DND-41 (cell line): Measurements from ENCODE around the gene PRMT2.

Experiments used
- ATAC-seq: fragments of 200-7000 bp; cut with Tn5 transposase; 3 replicates; pipeline ENCODE4 v1.9.1; 2021; ENCODE audit warnings: low read depth; ENCODE audit not compliant: insufficient read depth
- DNase-seq: peaks from one replicate; pipeline ENCODE4 v3.0.0-alpha.2; 2020
- H2AFZ ChIP-seq: 2 replicates; pipeline ENCODE4 v1.6.0; 2012; ENCODE audit warnings: low read depth, low read length
- H3K27ac ChIP-seq: 2 replicates; pipeline ENCODE4 v1.5.1; 2012; ENCODE audit warnings: low read length, inconsistent platforms
- H3K27me3 ChIP-seq: fragments of 200-600 bp; sonication (generic); 2 replicates; pipeline ENCODE4 v1.6.0; 2012; ENCODE audit warnings: low read length, mild to moderate bottlenecking, inconsistent platforms; ENCODE audit not compliant: insufficient read depth, poor library complexity
- H3K36me3 ChIP-seq: 2 replicates; pipeline ENCODE4 v1.5.1; 2012; ENCODE audit warnings: low read length, inconsistent platforms; ENCODE audit not compliant: insufficient read depth
- H3K4me1 ChIP-seq: 2 replicates; pipeline ENCODE4 v1.5.1; 2012; ENCODE audit warnings: mild to moderate bottlenecking, low read length; ENCODE audit not compliant: insufficient read depth
- H3K4me2 ChIP-seq: 2 replicates; pipeline ENCODE4 v1.6.0; 2012; ENCODE audit warnings: mild to moderate bottlenecking, moderate library complexity, low read length, inconsistent platforms; ENCODE audit not compliant: insufficient read depth
- H3K4me3 ChIP-seq, 2 experiments: fragments of 200-600 bp in 1 of 2; shearing (Covaris generic) in 1 of 2; 2 replicates each; pipeline ENCODE4 v1.5.1; 2012 to 2016; ENCODE audit warnings: inconsistent platforms in 2 of 2, low read length in 2 of 2, mild to moderate bottlenecking in 2 of 2, low read depth in 1 of 2, moderate library complexity in 1 of 2
- H3K79me2 ChIP-seq: 2 replicates; pipeline ENCODE4 v1.6.0; 2012; ENCODE audit warnings: low read length, inconsistent platforms; ENCODE audit not compliant: insufficient read depth
- H3K9ac ChIP-seq: 2 replicates; pipeline ENCODE4 v1.6.0; 2012; ENCODE audit warnings: low read depth, mild to moderate bottlenecking, inconsistent platforms, low read length, moderate library complexity
- H3K9me3 ChIP-seq: 2 replicates; pipeline ENCODE4 v1.5.1; 2012; ENCODE audit warnings: low read length, moderate library complexity, mild to moderate bottlenecking, inconsistent platforms; ENCODE audit not compliant: insufficient read depth, severe bottlenecking
- H4K20me1 ChIP-seq: 2 replicates; pipeline ENCODE4 v1.6.0; 2012; ENCODE audit warnings: low read length; ENCODE audit not compliant: insufficient read depth
- EZH2 ChIP-seq: IDR thresholded peaks from 3 replicates; pipeline ENCODE4 v1.6.1; 2012; ENCODE audit warnings: borderline replicate concordance, low read depth, mild to moderate bottlenecking, moderate library complexity, low read length, inconsistent platforms; ENCODE audit not compliant: severe bottlenecking
- TF ChIP-seq, protein P1 (sequence below): IDR thresholded peaks from 2 replicates; pipeline ENCODE4 v1.5.1; 2012; ENCODE audit warnings: borderline replicate concordance, low read length, moderate library complexity, mild to moderate bottlenecking; ENCODE audit not compliant: poor library complexity, severe bottlenecking; ENCODE audit errors: extremely low read depth

The PRMT2 gene

DNA sequence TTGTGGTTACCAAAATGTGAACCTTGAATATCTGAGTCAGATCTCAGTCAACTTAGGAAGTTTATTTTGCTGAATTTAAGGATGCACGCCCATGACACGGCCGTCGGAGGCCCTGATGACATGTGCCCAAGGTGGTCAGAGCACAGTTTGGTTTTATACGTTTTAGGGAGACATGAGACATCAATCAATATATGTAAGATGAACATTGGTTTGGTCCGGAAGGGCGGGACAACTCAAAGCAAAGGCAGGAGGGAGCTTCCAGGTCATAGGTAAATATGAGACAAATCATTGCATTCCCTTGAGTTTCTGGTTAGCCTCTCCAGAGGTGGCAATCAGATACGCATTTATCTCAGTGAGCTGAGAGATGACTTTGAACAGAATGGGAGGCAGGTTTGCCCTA lies 1.0 kb upstream of the PRMT2 start:
- Histone ChIP-seq H3K4me2 (peak overlapping the region; percentile 96), H2AFZ (peak overlapping the region; percentile 54), H3K9ac (peak overlapping the region; percentile 70), H3K27me3 (no peaks in the 10 kb centered on the region), H3K79me2 (peaks cover 39% of the 10 kb centered on the region), H3K36me3 (peaks cover 20% of the 10 kb centered on the region), H4K20me1 (peaks cover 9% of the 10 kb centered on the region; the same call in 1 of the 2 replicates), H3K4me3 (peak overlapping the region in 1 of 2 experiments; percentile 74; a peak in 2 of 4 replicates), H3K4me1 (peaks cover 44% of the 10 kb centered on the region), H3K27ac (peak overlapping the region; percentile 88), H3K9me3 (no peaks in the 10 kb centered on the region)
- ATAC-seq: no peak
- TF ChIP-seq, protein P1, sequence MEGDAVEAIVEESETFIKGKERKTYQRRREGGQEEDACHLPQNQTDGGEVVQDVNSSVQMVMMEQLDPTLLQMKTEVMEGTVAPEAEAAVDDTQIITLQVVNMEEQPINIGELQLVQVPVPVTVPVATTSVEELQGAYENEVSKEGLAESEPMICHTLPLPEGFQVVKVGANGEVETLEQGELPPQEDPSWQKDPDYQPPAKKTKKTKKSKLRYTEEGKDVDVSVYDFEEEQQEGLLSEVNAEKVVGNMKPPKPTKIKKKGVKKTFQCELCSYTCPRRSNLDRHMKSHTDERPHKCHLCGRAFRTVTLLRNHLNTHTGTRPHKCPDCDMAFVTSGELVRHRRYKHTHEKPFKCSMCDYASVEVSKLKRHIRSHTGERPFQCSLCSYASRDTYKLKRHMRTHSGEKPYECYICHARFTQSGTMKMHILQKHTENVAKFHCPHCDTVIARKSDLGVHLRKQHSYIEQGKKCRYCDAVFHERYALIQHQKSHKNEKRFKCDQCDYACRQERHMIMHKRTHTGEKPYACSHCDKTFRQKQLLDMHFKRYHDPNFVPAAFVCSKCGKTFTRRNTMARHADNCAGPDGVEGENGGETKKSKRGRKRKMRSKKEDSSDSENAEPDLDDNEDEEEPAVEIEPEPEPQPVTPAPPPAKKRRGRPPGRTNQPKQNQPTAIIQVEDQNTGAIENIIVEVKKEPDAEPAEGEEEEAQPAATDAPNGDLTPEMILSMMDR: no peak
- TF ChIP-seq EZH2: no peak
- no peak for DNase-seq

DNA sequence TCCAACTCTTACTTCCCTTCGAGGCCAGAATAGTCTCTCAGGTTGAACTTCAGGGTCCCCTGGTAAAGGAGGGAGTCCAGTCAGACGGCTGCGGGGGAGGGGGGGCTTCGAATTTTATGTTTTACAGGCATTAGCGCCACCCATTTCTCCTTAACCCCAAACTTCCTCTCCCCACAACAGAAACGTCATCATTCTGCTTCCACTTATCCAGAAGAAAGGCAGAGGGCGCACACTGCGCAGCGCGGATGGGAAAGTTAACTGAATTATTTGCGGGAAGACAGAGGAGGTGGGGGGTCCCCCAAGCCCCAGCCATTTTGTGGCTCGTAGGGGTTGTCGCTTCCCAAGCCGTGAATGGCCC lies 529 bp upstream of the PRMT2 start:
- peak overlapping the region; percentile 22 to 74; a peak in 3 of 4 replicates for H3K4me3 ChIP-seq
- TF ChIP-seq, protein P1: peak; percentile 54
- no peak for TF ChIP-seq EZH2
- peak overlapping the region; percentile 70 for H3K9ac ChIP-seq
- H3K9me3 ChIP-seq: no peaks in the 10 kb centered on the region
- peak; percentile 79 for DNase-seq
- peak; percentile 61 for ATAC-seq
- peak overlapping the region; percentile 88 for H3K27ac ChIP-seq
- peaks cover 47% of the 10 kb centered on the region for H3K4me1 ChIP-seq
- H3K4me2 ChIP-seq: peak overlapping the region; percentile 96
- H4K20me1 ChIP-seq: peaks cover 9% of the 10 kb centered on the region; the same call in 1 of the 2 replicates
- H3K79me2 ChIP-seq: peaks cover 44% of the 10 kb centered on the region
- H2AFZ ChIP-seq: peak overlapping the region; percentile 54
- peaks cover 20% of the 10 kb centered on the region for H3K36me3 ChIP-seq
- H3K27me3 ChIP-seq: no peaks in the 10 kb centered on the region

DNA sequence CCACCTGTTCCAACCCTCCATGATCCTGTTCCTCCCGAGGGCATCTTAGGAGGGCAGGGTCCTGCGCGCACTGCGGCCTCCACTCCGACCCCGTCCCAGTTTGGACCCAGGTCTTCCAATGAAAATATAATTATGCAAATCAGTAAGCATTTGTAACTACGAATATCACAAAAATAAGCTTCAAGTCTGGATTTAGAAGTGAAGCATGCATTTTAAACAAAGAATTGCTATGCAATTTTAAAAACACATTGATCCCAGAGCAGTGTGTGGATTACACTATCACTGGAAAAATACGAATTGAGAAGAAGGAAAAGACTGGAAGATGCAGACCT lies 673 bp downstream of the PRMT2 start:
- DNase-seq: no peak
- Histone ChIP-seq H3K9me3 (no peaks in the 10 kb centered on the region), H3K27me3 (no peaks in the 10 kb centered on the region), H3K4me2 (peak overlapping the region; percentile 96), H3K4me1 (peaks cover 47% of the 10 kb centered on the region), H2AFZ (peak overlapping the region; percentile 83), H4K20me1 (peaks cover 9% of the 10 kb centered on the region; the same call in 1 of the 2 replicates), H3K9ac (peak overlapping the region; percentile 70), H3K79me2 (peaks cover 54% of the 10 kb centered on the region), H3K36me3 (peaks cover 30% of the 10 kb centered on the region), H3K27ac (peak overlapping the region; percentile 72), H3K4me3 (peak overlapping the region; percentile 38 to 74)
- no peak for TF ChIP-seq EZH2
- TF ChIP-seq, protein P1: no peak
- ATAC-seq: no peak
